Natural killer cell (primary cell): ENCODE results near the gene VAMP4. TPM values are rescaled to one million over a fixed set of nuclear protein-coding genes. Genes with fewer than 3 reads are reported as not detected.
"Not testable (repeated sequence)": the region's sequence is repeated elsewhere in the genome, so short reads cannot be mapped to it uniquely, and the experiment has no call there.

Source experiments
- ATAC-seq, 3 donors: fragments of 150-1000 bp in 2 of 3; fragments of 200-7000 bp in 1 of 3; cut with Tn5 transposase; 1 replicate in 1 of 3; 2 replicates in 2 of 3; pipeline ENCODE4 v1.10.0; 2021; ENCODE audit warnings: mild to moderate bottlenecking in 2 of 3, moderate library complexity in 2 of 3
- DNase-seq, 2 donors: peaks; one replicate each; pipeline versions ENCODE4 v3.0.0 to v3.0.0-alpha.2; 2013 to 2021; ENCODE audit warnings: mixed read lengths in 1 of 2
- H3K27ac ChIP-seq: one replicate; pipeline ENCODE4 v1.5.1; 2013; ENCODE audit warnings: mild to moderate bottlenecking, low read length
- H3K27me3 ChIP-seq: one replicate; pipeline ENCODE4 v1.6.1; 2013; ENCODE audit warnings: low read length; ENCODE audit not compliant: control insufficient read depth, insufficient read depth
- H3K36me3 ChIP-seq: one replicate; pipeline ENCODE4 v1.6.1; 2013; ENCODE audit warnings: low read length; ENCODE audit not compliant: control insufficient read depth, insufficient read depth
- H3K4me1 ChIP-seq: one replicate; pipeline ENCODE4 v1.6.1; 2013; ENCODE audit warnings: low read length; ENCODE audit not compliant: control insufficient read depth, insufficient read depth
- H3K4me3 ChIP-seq: one replicate; pipeline ENCODE4 v1.5.1; 2013; ENCODE audit warnings: low read length
- H3K9me3 ChIP-seq: one replicate; pipeline ENCODE4 v1.6.1; 2013; ENCODE audit warnings: low read length; ENCODE audit not compliant: control insufficient read depth, insufficient read depth
- H3K27ac Mint-ChIP-seq, 2 donors: one replicate each; pipeline ENCODE4 v1.8.0; 2022; ENCODE audit warnings: mild to moderate bottlenecking in 2 of 2, mixed read lengths in 2 of 2, moderate library complexity in 1 of 2
- H3K27me3 Mint-ChIP-seq, 2 donors: one replicate each; pipeline ENCODE4 v1.8.0; 2022; ENCODE audit warnings: low read depth in 2 of 2, mixed read lengths in 2 of 2
- H3K36me3 Mint-ChIP-seq: one replicate; pipeline ENCODE4 v1.8.0; 2022; ENCODE audit warnings: mixed read lengths
- H3K4me1 Mint-ChIP-seq, 2 donors: one replicate each; pipeline ENCODE4 v1.8.0; 2022; ENCODE audit warnings: mixed read lengths in 2 of 2
- H3K4me3 Mint-ChIP-seq: one replicate; pipeline ENCODE4 v1.8.0; 2022; ENCODE audit warnings: mild to moderate bottlenecking, moderate library complexity, mixed read lengths
- H3K9me3 Mint-ChIP-seq, 2 donors: one replicate each; pipeline ENCODE4 v1.8.0; 2022; ENCODE audit warnings: mixed read lengths in 2 of 2
- CTCF ChIP-seq: fragments of 200-600 bp; IDR thresholded peaks from one replicate; pipeline ENCODE4 v1.8.0; 2022; ENCODE audit warnings: antibody characterized with exemption
- WGBS: methylation state at CpG from one replicate; pipeline ENCODE4 v1.1.7; 2013; ENCODE audit warnings: missing lambda C conversion rate; ENCODE audit not compliant: insufficient coverage; 5-methylcytosine and 5-hydroxymethylcytosine counted together
- intact Hi-C: fragments of 100-400 bp; cut with micrococcal nuclease; formaldehyde crosslinking; loops from one replicate; pipeline ENCODE4 v1.14.2; 2022
- total RNA-seq, 4 donors: library from RNA; stranded (reverse); fragments of 120-200 nt in 1 of 4; gene quantifications; one replicate each; pipeline versions ENCODE4 v1.2.3 to v1.2.4, GENCODE V29; 2013 to 2022

VAMP4 gene
- total RNA-seq, 3 donors from 2014 or later (not counting 1 experiment from before 2014, with no cell fraction given), result 17.5 to 24.2 (median 20.7) TPM

GRCh38 chr1:171727778-171728177 lies 14.1 kb downstream of the VAMP4 start:
- WGBS, result 90% methylated on average over 2 of the region's 3 CpGs
- H3K4me1 Mint-ChIP-seq, result peaks cover 21 to 39% of the 10 kb centered on the region in 2 donors
- Histone ChIP-seq H3K27me3 (no peaks in the 10 kb centered on the region), H3K4me1 (no peaks in the 10 kb centered on the region), H3K36me3 (peaks cover 15% of the 10 kb centered on the region), H3K4me3 (no peak overlapping the region), H3K27ac (no peak overlapping the region), H3K9me3 (peaks cover 7% of the 10 kb centered on the region)
- no peak for DNase-seq
- peaks cover 27% of the 10 kb centered on the region for H3K36me3 Mint-ChIP-seq
- no peak overlapping the region for H3K4me3 Mint-ChIP-seq
- no peak for ATAC-seq
- peaks cover 0 to 2% of the 10 kb centered on the region in 2 donors for H3K9me3 Mint-ChIP-seq
- no peak for TF ChIP-seq CTCF
- peak overlapping the region in 1 of 2 donors; percentile 54 for H3K27ac Mint-ChIP-seq
- intact Hi-C loops, result no loop called here
- no peaks in the 10 kb centered on the region for H3K27me3 Mint-ChIP-seq

DNA sequence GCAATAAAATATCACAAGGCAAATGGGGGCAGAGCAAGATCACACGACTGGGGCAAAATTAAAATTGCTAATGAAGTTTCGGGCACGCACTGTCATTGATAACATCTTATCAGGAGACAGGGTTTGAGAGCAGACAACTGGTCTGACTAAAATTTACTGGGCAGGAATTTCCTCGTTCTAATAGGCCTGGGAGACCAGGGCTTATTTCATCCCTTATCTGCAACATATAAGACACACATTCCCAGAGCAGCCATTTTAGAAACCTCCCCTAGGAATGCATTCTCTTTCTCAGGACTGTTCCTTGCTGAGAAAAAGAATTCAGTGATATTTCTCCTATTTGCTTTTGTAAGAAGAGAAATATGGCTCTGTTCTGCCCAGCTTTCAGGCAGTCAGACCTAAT lies 18.7 kb downstream of the VAMP4 start:
- Mint-ChIP-seq H3K4me1 (peaks cover 28 to 30% of the 10 kb centered on the region in 2 donors), H3K36me3 (peaks cover 24% of the 10 kb centered on the region)
- H3K9me3 Mint-ChIP-seq, H3K9me3 ChIP-seq, H3K27ac Mint-ChIP-seq, H3K4me3 ChIP-seq, ATAC-seq, DNase-seq, H3K4me3 Mint-ChIP-seq, H3K27ac ChIP-seq, intact Hi-C loops, H3K27me3 Mint-ChIP-seq, H3K4me1 ChIP-seq, H3K27me3 ChIP-seq: not testable (repeated sequence)
- H3K36me3 ChIP-seq, result peaks cover 10% of the 10 kb centered on the region
- WGBS, result 96% methylated on average over 4 of the region's 4 CpGs

DNA sequence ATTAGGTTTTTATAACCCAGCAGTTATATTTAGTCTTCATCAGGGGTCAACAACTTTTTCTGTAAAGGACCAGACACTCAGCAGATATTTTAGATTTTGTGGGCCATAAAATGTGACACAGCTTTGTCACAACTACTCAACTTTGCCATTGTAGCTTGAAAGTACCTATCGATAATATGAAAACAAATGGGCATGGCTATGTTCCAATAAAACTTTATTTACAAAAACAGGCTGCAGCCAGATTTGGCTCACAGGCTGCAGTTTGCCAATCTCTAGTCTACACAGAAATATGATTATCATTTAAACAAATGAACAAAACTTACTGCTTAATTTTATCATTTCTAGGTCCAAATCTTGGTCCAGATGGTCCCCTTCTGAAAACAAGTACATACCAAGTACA lies 23.0 kb downstream of the VAMP4 start:
- peaks cover 13% of the 10 kb centered on the region for H3K36me3 ChIP-seq
- no peak for DNase-seq
- peaks cover 27 to 30% of the 10 kb centered on the region in 2 donors for H3K4me1 Mint-ChIP-seq
- no peak overlapping the region for H3K4me3 Mint-ChIP-seq
- H3K27me3 ChIP-seq, result no peaks in the 10 kb centered on the region
- H3K27ac Mint-ChIP-seq, result no peak overlapping the region
- intact Hi-C loops, result no loop called here
- peaks cover 13% of the 10 kb centered on the region for H3K36me3 Mint-ChIP-seq
- no peak overlapping the region for H3K4me3 ChIP-seq
- no peak for ATAC-seq
- no peaks in the 10 kb centered on the region for H3K4me1 ChIP-seq
- 100% methylated on average over 1 of the region's 1 CpG for WGBS
- no peak overlapping the region for H3K27ac ChIP-seq
- peaks cover 0 to 3% of the 10 kb centered on the region in 2 donors for H3K9me3 Mint-ChIP-seq
- H3K27me3 Mint-ChIP-seq, result no peaks in the 10 kb centered on the region
- H3K9me3 ChIP-seq, result peaks cover 7% of the 10 kb centered on the region
- TF ChIP-seq CTCF, result no peak

DNA sequence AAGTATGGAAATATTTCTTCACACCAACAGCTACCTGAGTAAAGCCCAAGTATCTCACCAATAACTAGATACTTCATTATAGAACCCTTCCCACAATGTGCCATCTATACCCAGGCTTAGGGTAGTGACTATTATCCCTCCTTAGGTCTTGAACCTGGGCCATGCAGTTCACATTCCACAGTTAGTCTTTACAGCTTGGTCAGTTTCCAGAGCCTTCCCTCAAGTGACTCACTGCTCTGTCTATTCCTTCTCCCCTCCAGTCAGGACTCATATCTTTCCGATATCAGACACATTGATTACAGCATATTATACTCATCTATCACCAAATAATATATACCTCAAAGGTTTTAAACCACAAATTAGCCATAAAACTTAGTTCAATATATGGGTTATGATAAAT lies 23.6 kb downstream of the VAMP4 start:
- Mint-ChIP-seq H3K27me3 (no peaks in the 10 kb centered on the region), H3K36me3 (peaks cover 7% of the 10 kb centered on the region), H3K4me1 (peaks cover 27 to 30% of the 10 kb centered on the region in 2 donors), H3K27ac (peak overlapping the region in 1 of 2 donors; percentile 35), H3K4me3 (no peak overlapping the region), H3K9me3 (peaks cover 0 to 3% of the 10 kb centered on the region in 2 donors)
- Histone ChIP-seq H3K36me3 (peaks cover 18% of the 10 kb centered on the region), H3K27ac (no peak overlapping the region), H3K4me1 (no peaks in the 10 kb centered on the region), H3K27me3 (no peaks in the 10 kb centered on the region), H3K4me3 (no peak overlapping the region), H3K9me3 (peaks cover 5% of the 10 kb centered on the region)
- DNase-seq (no peak), ATAC-seq (no peak)
- intact Hi-C loops, result no loop called here
- no peak for TF ChIP-seq CTCF
- WGBS, result 100% methylated on average over 1 of the region's 1 CpG
